B cell (primary cell): Measurements from ENCODE around the gene MCRIP2.

Experiments used
- CTCF ChIP-seq: fragments of 200-600 bp; IDR thresholded peaks from one replicate; pipeline ENCODE4 v1.8.0; 2022; ENCODE audit warnings: antibody characterized with exemption, mild to moderate bottlenecking
- EZH2 ChIP-seq: IDR thresholded peaks from 2 replicates; pipeline ENCODE4 v1.6.1; 2012; ENCODE audit warnings: borderline replicate concordance, low read depth, mild to moderate bottlenecking, moderate library complexity, low read length; ENCODE audit not compliant: insufficient read depth, poor library complexity, severe bottlenecking

- TF ChIP-seq CTCF (no peak), EZH2 (no peak)
Observed at GRCh38 chr16:682493-683395, 41.1 kb downstream of the MCRIP2 start.
